ENCODE data around the gene MON1B.

GRCh38 chr16:77197747-77198146, 6.8 kb downstream of the MON1B start:
- TF ChIP-seq, protein P1, sequence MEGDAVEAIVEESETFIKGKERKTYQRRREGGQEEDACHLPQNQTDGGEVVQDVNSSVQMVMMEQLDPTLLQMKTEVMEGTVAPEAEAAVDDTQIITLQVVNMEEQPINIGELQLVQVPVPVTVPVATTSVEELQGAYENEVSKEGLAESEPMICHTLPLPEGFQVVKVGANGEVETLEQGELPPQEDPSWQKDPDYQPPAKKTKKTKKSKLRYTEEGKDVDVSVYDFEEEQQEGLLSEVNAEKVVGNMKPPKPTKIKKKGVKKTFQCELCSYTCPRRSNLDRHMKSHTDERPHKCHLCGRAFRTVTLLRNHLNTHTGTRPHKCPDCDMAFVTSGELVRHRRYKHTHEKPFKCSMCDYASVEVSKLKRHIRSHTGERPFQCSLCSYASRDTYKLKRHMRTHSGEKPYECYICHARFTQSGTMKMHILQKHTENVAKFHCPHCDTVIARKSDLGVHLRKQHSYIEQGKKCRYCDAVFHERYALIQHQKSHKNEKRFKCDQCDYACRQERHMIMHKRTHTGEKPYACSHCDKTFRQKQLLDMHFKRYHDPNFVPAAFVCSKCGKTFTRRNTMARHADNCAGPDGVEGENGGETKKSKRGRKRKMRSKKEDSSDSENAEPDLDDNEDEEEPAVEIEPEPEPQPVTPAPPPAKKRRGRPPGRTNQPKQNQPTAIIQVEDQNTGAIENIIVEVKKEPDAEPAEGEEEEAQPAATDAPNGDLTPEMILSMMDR (IDR thresholded peaks at IDR 0.05) = no peak
- no peak for TF ChIP-seq POLR2A (IDR thresholded peaks at IDR 0.05)
